GM19452 (cell line): Measurements from ENCODE around the gene MYO7A.

Source experiments
- ATAC-seq: cut with Tn5 transposase; IDR thresholded peaks from one replicate; pipeline ENCODE4 v1.9.1; 2021; ENCODE audit not compliant: unreplicated experiment

MYO7A gene

DNA sequence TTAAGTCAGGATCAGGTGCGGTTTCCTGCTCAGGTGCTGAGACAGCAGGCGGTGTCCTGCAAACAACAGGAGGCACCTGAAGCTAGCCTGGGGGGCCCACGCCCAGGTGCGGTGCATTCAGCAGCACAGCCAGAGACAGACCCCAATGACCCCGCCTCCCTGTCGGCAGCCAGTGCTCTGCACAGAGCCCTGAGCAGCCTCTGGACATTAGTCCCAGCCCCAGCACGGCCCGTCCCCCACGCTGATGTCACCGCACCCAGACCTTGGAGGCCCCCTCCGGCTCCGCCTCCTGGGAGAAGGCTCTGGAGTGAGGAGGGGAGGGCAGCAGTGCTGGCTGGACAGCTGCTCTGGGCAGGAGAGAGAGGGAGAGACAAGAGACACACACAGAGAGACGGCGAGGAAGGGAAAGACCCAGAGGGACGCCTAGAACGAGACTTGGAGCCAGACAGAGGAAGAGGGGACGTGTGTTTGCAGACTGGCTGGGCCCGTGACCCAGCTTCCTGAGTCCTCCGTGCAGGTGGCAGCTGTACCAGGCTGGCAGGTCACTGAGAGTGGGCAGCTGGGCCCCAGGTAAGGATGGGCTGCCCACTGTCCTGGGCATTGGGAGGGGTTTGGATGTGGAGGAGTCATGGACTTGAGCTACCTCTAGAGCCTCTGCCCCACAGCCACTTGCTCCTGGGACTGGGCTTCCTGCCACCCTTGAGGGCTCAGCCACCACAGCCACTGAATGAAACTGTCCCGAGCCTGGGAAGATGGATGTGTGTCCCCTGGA is at the start of gene MYO7A:
TSS of gene MYO7A (plus strand) at position 327 of the 772 bp plus-strand sequence. CDS start 2,389 bp downstream, outside the sequence.
- no peak for ATAC-seq

DNA sequence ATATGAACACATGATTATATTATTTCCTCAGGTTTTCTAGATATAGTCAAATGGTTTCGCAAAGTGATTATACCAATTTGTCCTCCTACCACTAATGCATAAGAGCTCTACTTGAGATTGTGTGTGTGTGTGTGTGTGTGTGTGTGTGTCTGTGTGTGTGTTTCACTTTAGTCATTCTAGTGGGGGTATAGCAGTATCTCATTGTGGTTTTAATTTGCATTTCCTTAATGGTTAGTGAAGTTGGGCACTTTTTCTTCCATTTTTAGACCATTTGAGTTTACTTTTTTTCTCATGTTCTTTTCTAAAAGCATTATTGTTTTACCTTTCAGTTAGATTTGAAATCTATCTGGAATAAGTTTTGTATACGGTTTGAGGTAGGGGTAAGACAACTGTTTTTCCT is 48.4 kb upstream of the MYO7A start:
- ATAC-seq: no peak

DNA sequence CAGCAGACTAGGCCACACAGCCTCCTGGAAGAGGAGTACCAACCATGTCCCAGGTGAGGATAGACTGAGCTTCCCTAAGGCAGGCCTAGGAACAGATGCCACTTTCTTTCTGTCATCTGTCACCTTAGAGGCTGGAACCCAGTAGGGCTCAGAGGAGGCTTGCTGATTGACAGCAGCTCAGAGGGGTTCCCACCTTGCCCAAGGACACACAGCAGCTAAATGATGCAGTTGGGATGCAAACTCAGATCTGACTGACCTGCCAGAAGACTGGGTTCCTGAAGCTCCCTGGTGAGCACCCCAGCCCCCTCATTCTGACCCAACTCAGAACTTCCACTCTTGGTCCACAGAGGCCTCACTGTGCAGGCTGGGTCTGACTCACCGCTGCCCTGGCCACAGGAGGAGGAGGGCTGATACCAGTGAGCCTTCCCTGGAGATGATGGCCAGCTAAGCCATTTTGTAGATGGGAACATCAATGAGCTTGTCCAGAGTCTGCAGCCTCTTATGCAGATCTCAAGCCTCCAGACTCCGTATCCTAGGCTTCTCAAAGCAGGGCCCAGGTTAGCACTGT is 47.3 kb upstream of the MYO7A start:
- no peak for ATAC-seq

DNA sequence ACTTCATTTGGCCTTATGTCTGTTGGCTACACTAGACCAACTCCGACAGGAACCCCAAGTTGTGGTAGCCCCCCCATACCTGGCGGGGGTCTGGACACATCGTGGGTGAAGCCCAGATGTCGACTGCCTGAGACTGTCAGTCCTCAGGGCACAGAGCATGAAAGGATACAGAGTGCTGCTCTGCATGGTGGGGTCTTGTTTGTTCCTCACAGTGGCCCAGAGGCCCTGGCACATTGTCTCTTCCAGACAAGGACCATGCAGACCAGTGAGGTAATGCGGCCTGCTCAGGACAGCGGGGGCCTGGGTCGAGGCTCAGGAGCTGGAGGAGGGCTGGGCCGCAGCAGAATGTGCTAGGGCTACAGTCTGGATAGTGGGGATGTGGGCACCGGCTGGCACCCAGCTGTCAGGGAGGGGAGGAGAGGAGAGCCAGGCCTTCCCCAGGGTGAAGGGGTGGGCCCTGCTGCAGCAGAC is 46.6 kb upstream of the MYO7A start:
- ATAC-seq: no peak

DNA sequence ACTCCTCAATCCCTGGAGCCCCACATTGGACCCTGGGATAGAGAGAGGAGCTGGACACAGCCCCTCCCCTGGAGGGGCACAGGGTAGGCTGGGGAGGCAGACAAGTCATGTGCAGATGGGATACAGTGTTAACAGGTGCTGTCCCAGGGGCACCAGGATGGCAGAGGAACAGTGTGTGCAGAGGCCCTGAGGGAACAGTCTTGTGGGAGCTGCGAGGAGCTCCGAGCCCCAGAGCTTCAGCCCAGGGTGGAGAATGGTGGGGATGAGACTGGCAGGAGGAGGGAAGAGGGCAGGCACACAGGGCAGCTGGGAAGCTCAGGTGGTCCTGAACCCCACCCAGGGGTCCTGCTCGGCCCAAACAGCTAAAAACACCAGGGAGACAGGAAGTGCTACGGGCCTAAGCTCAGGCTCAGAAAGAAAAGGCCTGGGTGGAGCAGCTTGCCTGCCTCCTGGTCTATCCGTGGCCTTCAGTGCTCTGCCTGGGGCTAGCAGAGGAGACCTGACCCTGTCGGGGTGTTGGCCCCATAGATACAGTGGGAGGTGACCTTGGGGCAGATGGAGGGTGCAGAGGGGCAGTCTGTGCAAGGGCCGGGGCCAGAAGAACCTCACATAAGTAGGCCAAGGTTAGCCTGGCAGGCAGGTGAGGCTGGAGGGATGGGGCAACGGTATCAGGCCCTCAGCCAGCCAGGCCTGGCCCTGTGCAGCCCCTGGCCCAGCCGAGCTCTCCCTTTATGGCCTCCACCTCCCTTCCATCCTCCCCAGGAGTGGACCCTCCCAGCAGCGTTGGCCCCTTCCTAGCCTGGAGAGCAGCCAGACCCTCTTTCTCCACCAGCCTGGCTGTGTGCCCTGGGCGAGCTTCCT is 45.8 kb upstream of the MYO7A start:
- ATAC-seq: no peak

DNA sequence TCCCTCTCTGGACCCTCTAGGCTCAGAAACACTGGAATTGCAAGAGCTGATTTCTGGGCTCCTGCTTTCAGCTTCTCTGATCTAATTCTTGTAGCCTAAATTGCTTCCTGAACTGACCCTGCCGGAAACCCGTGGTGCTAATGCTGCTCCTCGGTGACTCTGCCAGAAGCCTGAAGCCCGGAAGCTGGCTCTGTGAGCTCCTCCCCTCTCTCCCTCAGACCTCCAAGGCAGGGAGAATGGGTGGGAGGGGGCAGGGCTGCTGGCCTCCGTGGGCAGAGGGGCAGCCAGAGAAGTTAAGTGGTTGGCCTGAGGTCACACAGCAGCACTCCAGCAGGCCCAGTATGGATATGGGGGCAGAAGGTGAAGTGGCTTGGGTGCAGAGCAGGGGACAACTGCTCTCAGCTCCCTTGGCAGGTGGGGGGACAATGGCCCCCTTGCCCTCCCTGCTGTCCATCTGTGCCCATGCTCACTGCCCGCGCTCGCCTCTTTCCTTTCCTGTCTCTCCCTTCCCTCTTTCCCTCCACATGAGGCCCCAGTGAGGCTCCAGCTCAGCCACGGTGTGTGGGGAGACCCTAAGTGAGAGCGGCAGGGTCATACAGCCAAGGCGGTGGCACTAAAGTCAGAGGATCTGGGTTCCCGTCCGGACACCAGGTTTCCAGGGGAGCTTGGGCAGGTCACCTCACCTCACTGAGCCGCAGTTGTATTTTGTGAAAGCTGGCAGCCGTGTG is 45.0 kb upstream of the MYO7A start:
- no peak for ATAC-seq

DNA sequence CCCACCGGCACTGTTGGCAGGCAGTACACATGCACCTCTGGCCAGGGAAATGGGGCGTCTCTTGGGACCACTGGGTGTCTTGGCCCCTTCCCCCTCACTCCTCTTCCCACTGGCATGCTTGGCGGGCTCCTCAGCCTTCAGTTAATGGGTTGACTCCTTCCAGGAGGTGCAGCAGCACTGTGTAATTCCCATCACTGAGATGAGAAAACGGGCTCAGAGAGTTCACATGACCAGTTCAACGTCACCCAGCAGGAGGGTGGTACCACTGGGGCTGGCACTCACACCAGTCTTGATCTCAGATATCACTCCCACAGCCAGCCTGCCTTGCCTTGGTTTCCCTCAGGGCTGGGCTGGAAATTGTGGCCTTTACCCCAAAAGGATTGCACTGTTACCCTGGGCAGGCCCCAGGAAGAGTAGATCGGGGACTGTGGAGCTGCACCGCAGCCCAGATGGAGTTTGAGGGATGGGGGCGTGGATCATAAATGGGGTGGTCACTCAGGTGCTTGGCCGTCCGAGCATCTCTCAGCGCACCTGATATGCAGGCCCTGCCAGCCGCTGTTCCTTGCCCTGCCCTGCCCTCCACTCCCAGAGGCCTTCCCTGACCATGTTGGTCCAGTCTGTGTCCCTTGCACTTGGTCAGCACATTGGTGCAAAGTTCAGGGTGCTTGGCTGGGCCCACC is 44.3 kb upstream of the MYO7A start:
- ATAC-seq: no peak

DNA sequence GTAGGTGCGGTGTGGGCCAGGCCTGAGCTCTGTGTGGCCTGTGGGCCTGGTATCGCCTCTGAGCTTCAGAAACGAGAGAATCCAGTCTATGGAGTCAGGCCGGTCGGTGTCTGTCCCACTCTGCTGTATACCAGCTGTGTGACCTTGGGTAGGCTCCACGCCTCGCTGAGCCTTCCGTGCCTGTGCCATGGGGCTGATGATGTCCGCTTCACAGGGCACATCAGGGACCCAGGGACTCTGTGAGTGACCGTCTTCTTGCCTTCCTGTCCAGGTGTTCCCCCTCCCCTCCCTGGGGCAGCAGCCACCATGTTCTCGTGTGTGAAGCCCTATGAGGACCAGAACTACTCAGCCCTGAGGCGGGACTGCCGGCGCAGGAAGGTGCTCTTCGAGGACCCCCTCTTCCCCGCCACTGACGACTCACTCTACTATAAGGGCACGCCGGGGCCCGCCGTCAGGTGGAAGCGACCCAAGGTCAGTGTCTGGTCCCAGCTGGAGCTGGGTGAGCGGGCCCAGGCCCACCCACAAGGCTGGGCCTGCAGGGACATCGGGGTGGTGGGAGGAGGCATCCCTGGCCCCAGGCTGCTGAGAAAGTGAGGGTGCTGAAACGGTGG is 43.4 kb upstream of the MYO7A start:
- no peak for ATAC-seq

DNA sequence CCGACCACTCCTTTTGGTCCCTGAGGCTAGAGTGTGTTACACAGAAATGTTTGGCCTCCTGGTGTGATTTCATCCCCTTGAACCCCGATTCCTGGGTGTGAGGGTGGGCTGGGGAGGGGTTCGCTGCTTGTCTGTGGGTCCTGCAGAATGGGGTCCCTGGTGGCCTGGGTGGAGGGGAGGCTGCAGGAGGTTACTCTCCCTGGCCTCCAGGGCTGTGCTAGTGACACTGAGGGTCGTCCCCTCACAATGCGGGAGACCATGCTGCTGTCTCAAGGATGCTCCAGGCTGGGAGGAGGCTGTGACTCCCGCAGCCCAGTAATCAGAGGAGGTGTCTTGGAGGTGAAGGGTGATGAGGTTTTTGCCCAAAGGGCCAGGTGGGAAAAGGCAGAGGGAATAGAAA is 42.4 kb upstream of the MYO7A start:
- ATAC-seq: no peak

DNA sequence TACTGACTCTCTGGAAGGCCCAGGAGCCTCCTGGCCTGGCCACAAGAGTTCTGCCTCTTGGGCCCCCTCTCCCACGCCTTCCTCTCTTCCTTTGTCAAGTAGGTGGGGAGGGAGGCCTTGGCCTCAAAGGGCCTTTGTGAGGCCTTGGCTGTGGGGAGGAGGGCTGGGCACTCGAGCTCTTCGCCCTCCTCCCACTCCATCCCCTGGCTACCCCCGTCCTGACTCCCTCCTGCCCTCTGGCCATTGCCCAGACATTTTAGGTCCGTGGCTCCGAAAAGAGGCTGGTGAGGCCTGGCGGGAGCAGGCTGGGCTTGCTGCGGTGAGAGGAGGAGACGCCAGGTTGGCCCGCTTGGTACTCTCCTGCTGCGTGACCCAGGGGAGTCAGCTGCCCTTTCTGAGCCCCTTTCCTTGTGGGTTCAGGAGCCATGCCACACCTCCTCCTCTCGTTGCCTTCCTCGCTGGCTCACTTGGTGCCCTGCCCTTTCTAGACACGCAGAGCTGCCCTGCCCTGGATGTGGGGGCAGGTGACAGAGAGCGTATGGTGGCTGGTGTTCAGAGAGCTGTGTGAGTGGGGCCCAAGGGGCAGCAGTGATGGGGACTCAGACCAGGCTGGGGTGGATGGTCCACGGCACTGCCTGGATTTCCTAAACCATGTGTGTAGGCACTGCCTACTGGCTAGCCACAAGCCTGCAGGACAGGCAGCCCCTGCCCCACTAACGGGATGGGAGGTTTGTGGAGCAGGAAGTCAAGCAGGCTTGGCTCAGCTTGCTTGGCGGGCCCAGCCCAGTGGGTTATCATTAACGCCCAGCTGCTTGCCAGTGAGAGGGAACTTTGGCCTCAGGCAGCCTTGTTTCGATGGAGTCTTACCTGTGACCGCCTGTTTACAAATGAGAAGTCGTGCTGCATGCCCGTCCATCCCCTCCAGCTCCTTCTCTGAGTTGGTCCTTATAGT is 41.2 kb upstream of the MYO7A start:
- no peak for ATAC-seq

DNA sequence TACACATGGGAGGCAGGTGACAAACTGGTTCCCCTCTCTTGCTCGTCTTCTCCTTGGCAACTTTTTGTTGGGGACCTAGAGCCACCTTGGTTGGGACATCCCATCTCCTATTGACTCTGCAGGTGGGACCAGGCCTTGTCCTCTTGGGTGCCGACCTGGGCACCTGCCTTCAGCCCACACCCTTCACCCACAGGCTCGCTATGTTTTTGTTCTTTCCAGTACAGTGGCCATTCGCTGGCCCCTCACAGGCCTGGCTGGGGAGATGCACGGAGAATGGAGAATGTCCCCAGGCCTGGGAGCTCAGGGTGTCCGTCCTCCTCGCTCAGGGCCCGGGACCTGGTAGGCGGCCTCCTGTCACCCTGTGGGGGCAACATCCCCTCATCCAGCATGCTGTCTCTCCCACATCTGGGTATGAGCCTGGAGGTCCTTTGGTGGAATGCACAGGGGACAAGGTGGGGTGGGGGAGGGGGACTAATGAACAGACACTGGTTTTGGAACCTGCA is 40.3 kb upstream of the MYO7A start:
- ATAC-seq: no peak

DNA sequence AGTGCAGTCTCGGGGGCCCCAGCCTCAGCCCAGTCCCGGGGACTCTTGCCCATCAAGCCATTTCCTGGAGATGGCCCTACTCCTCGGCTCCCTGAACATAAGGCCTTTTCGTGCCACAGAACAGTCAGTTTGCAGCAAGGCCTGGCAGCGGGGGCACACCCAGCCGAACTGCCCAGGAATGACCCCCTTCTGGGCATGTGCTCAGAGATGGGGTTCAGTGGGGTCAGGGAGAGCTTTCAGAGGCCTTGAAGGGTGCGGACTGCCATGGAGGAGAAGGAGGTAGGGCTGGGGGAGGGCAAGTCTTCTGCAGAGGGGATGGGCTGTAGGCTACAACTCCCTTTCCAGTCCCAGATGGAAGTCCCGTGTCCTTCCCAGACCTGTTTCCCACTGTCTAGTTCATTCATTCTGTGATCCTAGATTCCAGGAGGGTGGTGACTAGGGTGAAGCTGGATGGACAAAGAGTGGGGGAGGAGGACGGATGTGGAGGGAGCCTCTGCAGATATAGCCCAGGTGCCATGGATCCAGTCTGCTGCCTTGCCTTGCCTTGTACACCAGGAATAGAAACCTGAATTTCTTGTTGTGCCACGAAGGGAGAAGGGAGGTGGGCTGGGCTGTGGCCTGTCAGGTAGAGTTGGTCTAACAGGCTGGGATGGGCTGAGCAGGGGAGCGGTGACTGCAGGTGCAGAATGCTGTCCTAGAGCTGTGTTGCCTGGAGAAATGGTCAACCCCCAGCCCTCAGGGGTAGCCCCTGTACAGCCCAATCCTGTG is 39.6 kb upstream of the MYO7A start:
- ATAC-seq: no peak

DNA sequence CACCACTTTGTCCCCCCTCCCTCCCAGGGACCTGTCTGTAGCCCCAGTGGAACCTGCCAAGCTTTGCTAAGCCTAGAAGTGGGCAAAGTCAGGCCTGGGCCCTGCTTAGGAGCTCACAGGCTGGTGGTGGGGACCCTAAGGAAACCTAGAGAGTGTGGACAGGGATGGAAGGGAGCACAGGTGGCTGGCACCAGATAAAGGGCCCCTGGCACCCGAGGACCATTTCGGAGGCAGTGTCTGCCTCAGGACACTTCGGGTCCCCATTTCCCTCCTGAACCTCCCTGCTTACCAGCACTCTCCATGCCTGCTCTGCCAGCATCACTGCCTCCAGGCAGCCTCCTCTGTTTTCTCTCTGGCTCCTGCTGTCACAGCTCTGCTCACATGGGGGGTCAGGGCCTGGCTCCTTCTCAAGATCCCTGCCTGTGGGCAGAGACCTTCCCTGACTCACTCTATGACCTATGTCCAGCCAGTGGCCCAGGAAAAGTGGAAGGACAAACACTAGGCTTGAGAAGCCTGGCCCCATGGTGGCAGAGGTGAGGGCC is 39.0 kb upstream of the MYO7A start:
- no peak for ATAC-seq

DNA sequence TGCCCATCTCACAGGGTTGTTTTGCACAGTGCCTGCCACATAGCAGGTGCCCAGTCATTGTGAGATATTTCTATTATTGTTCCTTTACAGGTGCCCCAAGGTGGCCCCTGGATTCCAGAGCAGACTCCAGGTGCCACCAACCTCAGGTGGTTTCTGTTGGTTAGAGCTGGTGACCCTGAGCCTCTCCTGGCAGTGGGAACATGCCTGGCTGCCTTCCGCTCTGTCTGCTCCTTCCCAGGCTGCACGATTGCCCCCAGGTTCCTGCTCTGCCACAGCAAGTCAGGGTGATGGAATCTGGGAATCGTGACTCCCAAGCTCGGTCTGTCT is 38.0 kb upstream of the MYO7A start:
- ATAC-seq: no peak

DNA sequence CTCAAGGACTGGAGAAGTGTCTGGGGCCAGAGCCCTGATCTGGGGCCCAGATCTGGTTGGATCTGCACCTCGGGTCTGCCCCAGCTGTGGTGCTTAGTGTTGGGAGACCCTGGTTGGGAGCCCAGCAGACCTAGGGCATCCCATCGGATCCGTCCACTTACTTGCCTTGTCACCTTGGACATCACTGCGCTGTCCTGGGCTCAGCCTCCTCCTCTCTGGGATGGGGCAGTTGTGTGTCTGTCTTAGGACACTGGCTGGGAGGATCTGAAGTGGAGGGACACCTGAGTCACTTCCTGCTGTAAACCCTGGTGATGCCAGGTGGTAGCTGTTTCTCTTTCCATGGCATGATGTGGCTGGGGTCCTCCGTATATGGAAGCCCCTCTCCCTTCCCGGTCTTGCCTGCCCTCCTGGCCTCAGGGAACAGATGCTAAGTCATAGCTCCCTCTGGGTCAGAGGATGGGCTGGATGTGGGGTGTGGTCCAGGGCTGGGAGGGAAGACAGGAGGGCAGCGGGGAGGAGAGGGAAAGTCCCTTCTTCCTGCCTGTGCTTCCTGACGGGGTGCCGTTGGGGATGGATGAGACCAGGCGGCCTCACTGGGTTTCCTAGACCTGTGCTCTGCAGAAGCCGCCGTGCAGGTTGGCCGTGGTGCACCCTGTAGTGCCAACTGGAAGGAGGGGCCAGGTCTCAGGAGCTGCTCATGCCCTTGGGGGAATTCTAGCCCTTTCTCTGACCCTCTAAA is 37.5 kb upstream of the MYO7A start:
- ATAC-seq: peak; percentile 14

DNA sequence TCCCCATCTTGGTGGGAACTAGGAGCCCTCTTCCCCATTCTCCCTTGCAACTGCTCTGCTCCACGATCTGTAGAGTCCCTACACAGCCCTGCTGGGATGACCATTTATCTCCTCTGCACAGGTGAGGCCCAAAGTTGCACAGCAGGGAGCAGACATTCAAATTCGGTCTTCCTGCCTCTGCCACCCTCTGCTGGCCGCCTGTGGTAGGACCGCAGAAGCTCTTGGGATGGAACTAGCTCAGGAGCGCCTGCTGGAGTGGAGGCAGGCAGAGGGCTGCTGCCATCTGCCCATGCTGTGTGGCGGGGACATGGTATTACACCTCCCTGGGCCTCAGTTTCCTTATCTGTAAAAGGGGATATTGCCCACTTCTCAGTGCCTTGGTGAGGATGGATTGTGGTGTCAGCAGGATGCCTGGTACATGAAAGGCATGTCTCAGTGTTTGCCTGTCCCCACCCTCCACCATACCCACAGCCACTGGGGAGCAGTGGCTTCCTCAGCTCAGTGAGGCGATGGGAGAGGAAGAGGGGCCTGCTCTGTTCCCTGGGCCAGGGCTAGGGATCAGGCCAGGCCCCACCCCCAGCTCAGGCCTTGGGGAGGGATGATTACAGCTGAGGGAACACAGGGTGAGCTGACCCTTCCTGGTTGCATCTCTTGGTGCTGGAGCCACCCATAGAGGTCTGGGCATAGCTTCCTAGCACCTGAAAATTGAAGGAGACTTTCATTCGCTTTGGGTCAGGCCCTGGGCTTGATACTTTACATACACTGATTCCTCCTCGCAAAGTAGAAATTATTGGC is 36.7 kb upstream of the MYO7A start:
- peak; percentile 91 for ATAC-seq
